GM18511 (cell line): ENCODE results near the gene GMIP.

Experiments used
- ATAC-seq: cut with Tn5 transposase; IDR thresholded peaks from one replicate; pipeline ENCODE4 v1.9.1; 2021; ENCODE audit warnings: mild to moderate bottlenecking, moderate library complexity; ENCODE audit not compliant: unreplicated experiment

The GMIP gene

DNA sequence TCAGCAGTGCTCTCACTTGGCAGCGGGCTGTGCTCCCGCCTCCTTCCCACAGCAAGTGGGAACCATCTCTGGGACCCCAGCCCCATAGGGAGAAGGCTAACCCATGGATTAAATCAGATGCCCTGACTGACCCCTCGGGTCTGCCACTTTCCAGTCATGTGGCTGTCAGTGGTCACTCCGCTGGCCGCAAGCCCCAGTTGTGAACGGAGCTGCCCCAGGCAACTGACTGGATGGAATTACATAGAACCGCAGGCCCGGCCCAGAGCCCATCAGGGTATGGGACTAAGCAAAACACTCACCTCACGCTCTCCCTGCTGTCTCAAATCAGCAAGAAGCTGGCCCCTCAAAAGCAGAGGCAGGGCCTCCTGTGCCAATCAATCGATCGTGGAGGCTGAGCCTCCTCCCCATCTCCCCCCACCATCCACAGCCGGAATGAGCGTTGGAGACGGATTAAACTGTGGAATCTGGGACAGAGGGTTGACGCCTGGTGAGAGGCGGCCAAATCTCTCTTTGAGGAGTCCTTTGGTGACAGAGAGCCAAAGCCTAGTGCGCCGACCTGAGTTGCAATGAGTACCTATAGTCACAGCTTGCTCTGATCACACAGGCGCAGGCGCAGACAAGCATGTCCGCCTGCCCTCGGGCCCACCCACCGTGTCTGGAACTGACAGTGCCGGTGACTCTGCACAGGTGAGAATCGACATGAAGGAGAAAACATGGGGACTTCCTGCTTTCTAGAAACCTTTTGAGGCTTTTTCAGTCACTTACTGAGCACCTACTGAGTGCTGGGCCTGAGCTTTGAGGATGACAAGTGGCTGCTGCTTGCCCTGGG, 63.7 kb downstream of the GMIP start:
- no peak for ATAC-seq
